GM18498 (cell line): ENCODE data around the gene CPNE7.

Experiments
- ATAC-seq: cut with Tn5 transposase; IDR thresholded peaks from one replicate; pipeline ENCODE4 v1.9.1; 2021; ENCODE audit warnings: mild to moderate bottlenecking, moderate library complexity; ENCODE audit not compliant: unreplicated experiment

The CPNE7 gene

DNA sequence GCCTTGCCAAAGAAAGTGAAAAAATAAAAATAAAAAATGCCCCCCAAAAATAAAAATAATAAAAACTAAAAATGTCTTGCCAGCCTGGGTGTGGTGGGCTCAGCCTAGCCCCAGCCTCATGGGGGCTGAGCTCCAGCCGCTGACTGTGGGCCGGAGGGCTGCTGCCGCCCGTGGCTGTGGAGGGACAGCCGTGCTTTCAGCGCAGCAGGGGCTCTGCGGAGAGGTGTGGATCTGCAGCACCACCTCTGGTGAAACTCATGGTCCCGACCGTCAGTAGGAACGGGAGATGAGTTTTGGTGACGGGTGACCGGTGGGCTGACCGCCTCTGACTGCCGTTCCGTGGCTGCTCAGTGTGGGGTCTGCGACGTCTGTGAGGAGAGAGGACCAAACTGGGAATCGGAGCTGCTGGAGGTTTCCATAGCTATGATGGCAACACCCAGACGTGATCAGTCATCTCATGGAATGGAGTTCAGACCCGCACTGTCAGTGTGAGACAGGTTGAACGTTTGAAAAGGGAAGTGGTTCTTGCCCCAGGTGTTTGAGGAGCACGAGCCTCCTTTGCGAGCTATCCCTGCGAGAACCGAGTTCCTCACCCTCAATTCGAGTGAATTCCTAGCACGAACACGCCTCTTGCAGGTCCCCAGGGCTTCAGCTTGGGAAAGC lies 27.1 kb upstream of the CPNE7 start:
- no peak for ATAC-seq

DNA sequence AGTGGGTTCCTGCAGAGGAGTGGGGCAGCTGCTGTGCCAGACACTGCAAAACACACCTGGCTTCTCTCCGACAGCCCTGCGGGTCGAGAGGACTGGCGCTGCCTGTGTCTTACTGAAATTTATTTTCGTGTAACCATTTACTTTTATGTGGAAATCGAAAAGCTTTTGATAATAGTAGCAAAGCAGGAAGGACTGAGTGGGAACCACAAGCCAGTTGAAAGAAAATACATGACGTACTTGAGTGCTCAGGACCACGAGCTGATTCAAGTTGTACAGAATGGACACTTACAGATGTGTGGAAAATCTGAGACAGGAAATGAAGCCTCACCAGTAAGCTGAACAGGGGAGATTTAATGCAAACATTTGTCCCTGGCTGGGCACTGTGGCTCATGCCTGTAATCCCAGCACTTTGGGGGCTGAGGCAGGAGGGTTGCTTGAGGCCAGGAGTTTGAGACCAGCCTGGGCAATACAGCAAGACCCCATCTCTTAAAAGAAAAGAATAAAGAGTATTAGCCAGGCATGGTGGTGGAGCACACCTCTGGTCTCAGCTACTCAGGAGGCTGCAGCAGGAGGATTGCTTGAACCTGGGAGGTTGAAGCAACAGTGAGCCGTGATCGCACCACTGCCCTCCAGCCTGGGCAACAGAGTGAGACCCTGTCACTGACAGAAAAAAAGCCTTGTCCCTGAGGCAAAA lies 26.4 kb upstream of the CPNE7 start:
- ATAC-seq: no peak

DNA sequence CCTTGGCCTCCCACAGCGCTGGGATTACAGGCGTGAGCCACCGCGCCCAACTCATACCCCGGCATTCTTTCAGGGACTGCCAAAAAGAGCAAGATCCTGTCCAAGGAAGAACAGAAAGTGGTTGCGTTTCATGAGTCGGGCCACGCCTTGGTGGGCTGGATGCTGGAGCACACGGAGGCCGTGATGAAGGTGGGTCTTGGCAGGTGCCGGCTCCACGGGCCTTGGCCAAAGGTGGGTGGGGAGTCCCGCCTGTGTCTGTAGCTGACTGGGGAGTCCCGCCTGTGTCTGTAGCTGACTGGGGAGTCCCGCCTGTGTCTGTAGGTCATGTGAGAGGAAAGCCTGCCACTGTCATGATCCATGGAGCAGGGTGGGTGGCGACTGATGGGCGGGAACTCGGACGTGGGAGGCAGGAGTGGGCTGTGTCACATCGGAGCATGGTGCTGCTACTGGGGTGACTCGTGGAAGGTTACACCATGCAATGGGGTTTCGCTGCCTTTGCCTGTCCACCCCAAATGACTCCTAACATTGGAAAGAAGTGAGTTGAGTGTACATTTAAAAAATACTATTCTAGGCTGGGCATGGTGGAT lies 25.0 kb upstream of the CPNE7 start:
- ATAC-seq: no peak

DNA sequence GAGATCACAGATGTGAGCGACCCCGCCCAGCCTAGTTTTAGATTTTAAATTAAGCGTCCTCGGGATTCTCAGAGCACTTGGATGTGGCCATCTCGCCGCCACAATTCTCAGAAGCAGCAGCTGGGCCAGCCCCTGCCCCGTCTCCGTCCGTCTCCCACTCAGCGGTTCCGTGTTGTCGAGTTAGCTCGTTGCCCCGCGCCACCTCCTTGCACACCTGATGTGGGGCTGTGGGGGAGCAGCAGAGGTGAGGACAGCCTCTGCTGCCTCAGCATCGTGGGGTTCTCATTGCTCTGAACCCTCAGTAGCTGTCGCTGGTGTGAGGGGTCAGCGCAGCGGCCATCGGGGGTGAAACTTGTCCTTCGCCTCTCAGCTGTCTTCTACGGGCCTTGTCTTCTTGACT lies 23.2 kb upstream of the CPNE7 start:
- ATAC-seq: no peak

DNA sequence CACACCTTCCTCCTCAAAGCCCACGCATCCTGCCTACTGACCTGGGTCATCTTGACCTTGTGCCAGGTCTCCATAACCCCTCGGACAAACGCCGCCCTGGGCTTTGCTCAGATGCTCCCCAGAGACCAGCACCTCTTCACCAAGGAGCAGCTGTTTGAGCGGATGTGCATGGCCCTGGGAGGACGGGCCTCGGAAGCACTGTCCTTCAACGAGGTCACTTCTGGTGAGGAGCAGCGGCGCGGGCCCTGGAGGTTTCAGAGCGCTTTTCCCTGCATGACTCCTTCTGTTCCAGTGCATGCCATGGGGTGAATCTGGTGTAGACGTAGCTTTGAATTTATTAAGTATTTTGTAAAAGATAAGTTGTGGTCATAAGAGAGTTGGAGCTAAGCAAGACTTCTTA lies 22.6 kb upstream of the CPNE7 start:
- ATAC-seq: no peak

DNA sequence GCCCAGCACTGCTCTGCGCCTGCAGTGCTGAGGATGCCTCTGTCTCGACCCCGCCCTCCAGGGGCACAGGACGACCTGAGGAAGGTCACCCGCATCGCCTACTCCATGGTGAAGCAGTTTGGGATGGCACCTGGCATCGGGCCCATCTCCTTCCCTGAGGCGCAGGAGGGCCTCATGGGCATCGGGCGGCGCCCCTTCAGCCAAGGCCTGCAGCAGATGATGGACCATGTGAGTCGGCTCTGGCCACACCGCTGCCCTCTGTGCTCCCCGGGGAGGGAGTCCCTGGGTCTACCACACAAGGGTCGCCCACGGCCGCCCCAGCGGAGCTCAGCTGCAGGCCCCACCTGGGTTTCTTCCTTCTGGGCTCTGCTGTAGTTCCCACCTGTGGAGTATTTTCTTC lies 21.8 kb upstream of the CPNE7 start:
- no peak for ATAC-seq

DNA sequence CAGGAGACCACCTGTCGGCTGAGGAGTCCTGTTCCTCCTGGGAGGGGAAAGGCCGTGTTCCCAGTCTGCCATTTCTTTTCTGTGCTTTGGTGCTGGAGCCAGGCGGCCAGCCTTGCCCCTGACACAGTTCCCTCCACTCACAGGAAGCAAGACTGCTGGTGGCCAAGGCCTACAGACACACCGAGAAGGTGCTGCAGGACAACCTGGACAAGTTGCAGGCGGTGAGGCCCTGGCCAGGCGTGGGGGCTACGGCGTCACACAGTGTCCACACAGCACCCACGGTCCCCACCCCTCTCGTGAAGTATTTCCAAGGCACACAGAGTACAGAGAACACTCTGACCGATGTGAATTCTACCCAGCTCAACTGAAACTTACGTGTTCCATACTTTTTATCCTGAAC lies 21.2 kb upstream of the CPNE7 start:
- ATAC-seq: no peak

DNA sequence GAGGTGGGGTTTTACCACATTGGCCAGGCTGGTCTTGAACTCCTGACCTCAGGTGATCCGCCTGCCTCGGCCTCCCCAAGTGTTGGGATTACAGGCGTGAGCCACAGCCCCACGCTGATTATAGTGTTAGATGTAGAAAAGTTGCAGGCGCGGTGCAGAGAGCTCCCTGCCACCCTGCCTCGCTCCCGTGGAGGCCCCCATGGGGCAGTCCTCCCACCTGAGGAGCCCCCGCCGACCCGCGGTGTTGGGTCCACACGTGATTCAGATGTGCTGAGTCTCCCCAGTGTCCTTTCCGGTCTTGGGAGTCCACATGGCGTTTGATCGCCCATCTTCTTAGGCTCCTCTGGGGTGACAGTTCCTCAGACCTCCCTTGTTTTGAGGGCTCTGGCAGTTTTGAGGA lies 20.3 kb upstream of the CPNE7 start:
- no peak for ATAC-seq

DNA sequence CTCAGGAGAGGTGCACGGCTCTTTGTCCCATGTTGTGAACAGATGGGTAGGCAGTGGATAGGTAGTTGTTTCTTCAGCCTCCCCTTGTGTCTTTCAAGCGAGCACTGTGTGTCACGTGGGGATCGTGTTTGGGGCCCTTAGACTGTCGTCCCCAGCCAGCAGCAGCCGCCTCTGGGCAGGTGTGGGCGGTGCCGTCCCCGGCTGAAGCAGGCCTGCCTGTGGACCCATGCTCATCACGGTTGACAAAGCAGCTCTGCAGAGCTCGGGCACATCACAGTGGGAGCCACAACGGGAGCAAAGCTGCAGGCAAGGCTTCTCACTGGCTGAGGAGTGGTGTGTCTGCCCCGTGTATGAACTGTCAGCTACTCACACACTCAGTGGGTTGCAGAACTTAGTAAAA lies 19.8 kb upstream of the CPNE7 start:
- no peak for ATAC-seq

DNA sequence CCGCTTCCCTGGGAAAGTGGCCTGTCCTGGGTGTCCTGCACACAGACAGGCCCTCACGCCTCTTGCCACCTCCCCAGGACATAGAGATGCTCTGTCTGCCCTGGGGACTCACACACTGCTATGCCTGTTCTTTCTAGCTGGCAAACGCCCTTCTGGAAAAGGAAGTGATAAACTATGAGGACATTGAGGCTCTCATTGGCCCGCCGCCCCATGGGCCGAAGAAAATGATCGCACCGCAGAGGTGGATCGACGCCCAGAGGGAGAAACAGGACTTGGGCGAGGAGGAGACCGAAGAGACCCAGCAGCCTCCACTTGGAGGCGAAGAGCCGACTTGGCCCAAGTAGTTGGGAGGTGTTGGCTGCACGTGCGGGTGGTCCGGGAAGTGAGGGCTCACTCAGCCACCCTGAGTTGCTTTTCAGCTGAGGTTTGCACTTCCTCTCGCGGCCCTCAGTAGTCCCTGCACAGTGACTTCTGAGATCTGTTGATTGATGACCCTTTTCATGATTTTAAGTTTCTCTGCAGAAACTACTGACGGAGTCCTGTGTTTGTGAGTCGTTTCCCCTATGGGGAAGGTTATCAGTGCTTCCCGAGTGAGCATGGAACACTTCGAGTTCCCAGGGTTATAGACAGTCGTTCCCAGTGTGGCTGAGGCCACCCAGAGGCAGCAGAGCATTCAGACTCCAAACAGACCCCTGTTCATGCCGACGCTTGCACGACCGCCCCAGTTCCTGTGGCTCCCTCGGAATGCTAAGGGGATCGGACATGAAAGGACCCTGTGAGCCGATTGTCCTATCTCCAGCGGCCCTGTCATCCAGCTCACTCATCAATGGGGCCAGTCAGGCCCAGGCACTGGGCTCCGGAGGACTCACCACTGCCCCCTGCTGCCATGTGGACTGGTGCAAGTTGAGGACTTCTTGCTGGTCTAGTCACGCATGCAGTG lies 18.5 kb upstream of the CPNE7 start:
- no peak for ATAC-seq

DNA sequence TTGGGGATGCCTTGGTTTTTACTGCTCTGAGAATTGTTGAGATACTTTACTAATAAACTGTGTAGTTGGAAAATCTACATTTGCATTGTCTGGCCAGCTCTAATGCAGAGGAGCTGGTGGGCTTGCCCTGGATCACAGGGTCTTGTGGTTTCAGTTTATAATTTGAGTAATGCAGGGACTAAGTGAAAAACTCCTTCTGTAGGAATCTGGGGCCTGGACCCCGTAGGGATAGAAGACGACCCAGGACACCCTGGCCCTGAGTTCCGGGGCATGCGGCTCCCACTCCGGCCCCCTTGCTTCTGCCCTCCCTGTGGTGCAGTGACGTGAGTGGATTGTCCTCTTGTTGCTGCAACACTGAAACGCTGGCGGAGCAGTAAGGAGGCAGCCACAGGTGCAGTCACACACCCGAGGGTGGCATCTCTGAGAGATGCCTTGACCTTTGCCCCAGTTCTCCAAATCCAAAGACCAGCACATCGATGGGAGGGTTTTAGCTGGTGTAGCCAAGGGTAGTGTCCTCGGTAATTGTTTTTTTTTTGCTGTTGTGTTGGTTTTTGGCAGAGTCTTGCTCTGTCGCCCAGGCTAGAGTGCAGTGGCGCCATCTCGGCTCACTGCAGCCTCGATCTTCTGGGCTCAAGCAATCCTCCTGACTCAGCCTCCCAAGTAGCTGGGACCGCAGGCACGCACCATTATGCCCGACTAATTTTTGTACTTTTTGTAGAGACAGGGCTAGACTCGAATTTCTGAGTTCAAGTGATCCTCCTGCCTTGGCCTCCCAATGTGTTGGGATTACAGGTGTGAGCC lies 17.7 kb upstream of the CPNE7 start:
- ATAC-seq: no peak

DNA sequence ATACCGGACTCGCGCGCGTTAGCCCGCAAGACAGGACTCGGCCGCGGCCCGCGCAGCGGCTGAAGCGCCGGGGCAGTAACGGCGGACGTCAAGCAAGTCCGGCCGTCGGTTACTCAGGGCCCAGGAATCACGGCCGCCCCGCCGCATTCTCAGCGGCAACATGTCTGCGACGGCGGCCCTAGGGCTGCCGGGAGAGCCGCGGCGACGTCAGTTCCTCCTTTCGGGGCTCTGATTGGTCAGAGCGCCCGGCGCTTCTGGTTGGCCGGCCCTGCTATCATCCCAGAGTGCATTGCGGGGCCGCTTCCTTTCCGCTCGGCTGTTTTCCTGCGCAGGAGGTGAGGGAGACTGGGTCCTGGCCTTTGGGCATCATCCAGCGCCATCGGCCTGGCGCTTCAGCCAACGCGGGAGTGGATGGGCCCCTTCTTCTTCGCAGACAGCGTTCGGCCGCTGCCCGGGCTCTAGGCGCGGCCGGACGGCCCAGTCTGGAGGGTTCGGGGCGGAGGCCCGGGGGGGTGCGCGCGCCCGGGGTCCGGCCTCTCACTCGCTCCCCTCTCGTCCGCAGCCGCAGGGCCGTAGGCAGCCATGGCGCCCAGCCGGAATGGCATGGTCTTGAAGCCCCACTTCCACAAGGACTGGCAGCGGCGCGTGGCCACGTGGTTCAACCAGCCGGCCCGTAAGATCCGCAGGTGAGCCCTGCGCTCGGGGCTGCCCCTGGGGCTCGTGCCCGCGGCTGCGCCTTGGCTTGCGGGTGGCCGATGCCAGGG lies 15.0 kb upstream of the CPNE7 start, which contains the start of gene RPL13:
TSS of gene RPL13 (plus strand) at position 305 of the 764 bp plus-strand sequence. CDS start at position 583, 278 bp downstream.
- ATAC-seq: peak; percentile 89

DNA sequence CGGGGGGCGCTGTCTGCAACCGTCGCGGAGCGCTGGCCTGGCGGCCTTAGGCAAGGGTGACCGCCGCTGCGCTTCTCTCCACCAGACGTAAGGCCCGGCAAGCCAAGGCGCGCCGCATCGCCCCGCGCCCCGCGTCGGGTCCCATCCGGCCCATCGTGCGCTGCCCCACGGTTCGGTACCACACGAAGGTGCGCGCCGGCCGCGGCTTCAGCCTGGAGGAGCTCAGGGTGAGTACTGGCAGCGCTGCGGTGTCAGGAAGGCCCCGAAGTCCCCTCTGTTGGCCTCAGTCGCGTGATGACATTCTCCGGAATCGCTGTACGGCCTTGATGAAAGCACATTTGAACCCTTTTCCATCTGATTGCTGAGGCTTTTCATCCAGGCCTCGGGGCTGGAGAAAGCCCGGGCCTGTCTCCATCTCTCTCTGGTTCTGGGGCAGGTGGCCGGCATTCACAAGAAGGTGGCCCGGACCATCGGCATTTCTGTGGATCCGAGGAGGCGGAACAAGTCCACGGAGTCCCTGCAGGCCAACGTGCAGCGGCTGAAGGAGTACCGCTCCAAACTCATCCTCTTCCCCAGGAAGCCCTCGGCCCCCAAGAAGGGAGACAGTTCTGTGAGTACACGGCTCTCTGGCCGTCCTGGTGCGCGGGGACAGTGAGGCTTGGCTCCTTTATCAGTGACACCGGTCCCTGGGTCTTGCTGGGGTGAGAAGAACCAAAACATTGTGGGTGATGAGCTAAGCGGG lies 14.2 kb upstream of the CPNE7 start:
- ATAC-seq: no peak

DNA sequence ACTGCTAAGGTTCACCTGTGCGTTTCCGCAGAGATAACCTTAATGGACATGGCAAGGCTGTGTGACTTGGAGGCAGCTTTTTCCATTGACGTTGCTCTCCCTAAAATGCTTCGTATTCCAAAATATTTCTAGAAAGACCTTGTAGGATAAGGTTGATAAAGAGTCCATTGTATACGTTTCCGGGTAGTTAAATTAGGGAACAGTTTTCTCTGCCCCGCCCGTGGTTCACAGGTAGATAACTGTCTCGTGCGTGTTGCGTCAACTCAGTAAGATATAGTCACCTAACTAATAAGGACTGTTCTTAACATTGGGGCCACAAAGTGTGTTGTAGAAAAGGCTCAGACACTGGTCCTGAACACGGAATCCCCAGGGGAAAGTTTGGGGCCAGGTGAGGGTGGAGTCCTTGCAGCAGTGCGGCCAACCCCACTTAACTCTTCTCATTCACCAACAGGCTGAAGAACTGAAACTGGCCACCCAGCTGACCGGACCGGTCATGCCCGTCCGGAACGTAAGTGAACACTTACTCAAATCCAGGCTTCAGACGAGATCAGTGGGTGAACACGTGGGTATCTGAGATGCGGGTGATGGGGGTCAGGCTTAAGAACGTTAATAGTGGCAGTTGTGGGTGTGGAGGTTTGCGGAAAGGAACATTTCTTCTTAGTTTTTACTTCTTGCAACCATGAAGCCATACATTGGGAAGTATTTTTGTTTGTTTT lies 13.5 kb upstream of the CPNE7 start:
- no peak for ATAC-seq

DNA sequence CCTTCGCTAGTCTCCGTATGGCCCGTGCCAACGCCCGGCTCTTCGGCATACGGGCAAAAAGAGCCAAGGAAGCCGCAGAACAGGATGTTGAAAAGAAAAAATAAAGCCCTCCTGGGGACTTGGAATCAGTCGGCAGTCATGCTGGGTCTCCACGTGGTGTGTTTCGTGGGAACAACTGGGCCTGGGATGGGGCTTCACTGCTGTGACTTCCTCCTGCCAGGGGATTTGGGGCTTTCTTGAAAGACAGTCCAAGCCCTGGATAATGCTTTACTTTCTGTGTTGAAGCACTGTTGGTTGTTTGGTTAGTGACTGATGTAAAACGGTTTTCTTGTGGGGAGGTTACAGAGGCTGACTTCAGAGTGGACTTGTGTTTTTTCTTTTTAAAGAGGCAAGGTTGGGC lies 12.6 kb upstream of the CPNE7 start:
- no peak for ATAC-seq

DNA sequence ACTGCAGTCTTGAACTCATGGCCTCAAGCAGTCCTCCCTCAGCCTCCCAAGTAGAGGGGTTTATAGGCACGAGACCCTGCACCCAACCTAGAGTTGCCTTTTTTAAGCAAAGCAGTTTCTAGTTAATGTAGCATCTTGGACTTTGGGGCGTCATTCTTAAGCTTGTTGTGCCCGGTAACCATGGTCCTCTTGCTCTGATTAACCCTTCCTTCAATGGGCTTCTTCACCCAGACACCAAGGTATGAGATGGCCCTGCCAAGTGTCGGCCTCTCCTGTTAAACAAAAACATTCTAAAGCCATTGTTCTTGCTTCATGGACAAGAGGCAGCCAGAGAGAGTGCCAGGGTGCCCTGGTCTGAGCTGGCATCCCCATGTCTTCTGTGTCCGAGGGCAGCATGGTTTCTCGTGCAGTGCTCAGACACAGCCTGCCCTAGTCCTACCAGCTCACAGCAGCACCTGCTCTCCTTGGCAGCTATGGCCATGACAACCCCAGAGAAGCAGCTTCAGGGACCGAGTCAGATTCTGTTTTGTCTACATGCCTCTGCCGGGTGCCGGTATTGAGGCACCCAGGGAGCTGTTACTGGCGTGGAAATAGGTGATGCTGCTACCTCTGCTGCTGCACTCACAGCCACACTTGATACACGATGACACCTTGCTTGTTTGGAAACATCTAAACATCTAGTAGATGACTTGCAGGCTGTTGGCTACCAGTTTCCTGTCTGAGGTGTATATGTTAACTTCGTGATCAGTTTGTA lies 11.7 kb upstream of the CPNE7 start:
- no peak for ATAC-seq

DNA sequence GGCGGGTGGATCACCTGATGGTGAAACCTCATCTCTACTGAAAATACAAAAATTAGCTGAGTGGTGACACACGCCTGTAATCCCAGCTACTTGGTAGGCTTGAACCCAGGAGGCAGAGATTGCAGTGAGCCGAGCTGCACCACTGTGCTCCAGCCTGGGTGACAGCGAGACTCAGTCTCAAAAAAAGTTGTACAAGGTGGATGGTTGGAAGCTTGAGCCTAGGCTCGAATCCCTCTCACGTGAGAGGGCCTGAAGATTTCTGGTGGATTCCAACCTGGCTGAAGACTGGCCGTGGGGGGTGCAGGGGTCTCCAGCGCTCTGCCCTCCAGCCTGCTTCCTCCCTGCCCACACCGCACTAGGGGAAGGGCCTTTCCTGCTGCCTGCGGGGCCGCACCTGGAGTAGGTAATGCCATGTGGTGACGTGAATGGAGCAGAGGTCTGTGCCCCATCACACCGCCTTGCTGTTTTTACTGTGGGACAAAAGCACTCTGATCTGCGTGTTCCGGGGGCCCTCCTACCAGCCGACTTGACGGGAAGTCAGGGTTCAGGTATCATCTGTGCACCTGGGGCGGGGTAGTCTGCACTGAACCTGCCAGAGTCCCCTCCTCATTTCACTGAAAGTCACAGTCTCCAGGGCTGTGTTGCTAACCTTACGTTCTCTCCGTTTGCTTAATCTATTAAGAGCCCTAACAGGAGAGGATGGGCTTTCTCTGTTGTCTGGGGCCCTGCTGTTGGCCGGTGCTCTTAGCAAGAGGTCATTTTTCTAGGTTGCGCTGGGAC lies 10.9 kb upstream of the CPNE7 start:
- no peak for ATAC-seq
